Endothelial cell of umbilical vein (primary cell): ENCODE data around the gene LCN9. TPM values are rescaled to one million over a fixed set of nuclear protein-coding genes. Genes with fewer than 3 reads are reported as not detected.

Experiments used
- BruUV-seq: library from RNA; stranded (reverse); fragments of 400-500 nt; replicated peaks from 2 replicates; lab custom pipeline; 2021; lab: Mats Ljungman, UMichigan
- CTCF ChIA-PET: fragments of 300-600, 350-600 bp; sonication (Branson Sonifier 250); formaldehyde crosslinking; loops from one replicate; lab custom pipeline; 2021; ENCODE audit warnings: antibody characterized with exemption, inconsistent platforms; lab: Charles Lee
- POLR2A ChIA-PET: fragments of 300-600, 350-600 bp; sonication (Branson Sonifier 250); formaldehyde crosslinking; loops from one replicate; lab custom pipeline; 2021; ENCODE audit warnings: antibody characterized with exemption, inconsistent platforms; lab: Charles Lee
- DNase-seq: peaks from one replicate; pipeline ENCODE4 v3.0.0-alpha.2; 2011; ENCODE audit warnings: low read depth, low spot score
- FAIRE-seq: peaks from 2 replicates; lab custom pipeline; 2011; peaks lifted over from hg19 to GRCh38; lab: Jason Lieb, UNC
- H2AFZ ChIP-seq: 2 replicates; pipeline ENCODE4 v1.6.0; 2012; ENCODE audit warnings: low read depth, low read length, control low read depth, inconsistent platforms
- H3K27ac ChIP-seq: 2 replicates; pipeline ENCODE4 v1.5.1; 2011; ENCODE audit warnings: low read depth, mild to moderate bottlenecking, control low read depth, low read length, moderate library complexity; ENCODE audit not compliant: insufficient read depth
- H3K27me3 ChIP-seq, 2 experiments: 2 replicates each; pipeline versions ENCODE4 v1.6.0 to v1.6.1; 2011; ENCODE audit warnings: low read length in 2 of 2, mixed read lengths in 1 of 2; ENCODE audit not compliant: control insufficient read depth in 2 of 2, insufficient read depth in 2 of 2
- H3K36me3 ChIP-seq, 2 experiments: 2 replicates in 1 of 2; 3 replicates in 1 of 2; pipeline ENCODE4 v1.5.1; 2011; ENCODE audit warnings: low read length in 2 of 2, mild to moderate bottlenecking in 1 of 2, moderate library complexity in 1 of 2; ENCODE audit not compliant: control insufficient read depth in 2 of 2, insufficient read depth in 2 of 2; ENCODE audit errors: extremely low read depth in 1 of 2
- H3K4me1 ChIP-seq: 3 replicates; pipeline ENCODE4 v1.5.1; 2011; ENCODE audit warnings: mild to moderate bottlenecking, low read length; ENCODE audit not compliant: control insufficient read depth, insufficient read depth; ENCODE audit errors: extremely low read depth
- H3K4me2 ChIP-seq: 2 replicates; pipeline ENCODE4 v1.6.1; 2011; ENCODE audit warnings: low read length, control low read depth, mixed read lengths; ENCODE audit not compliant: insufficient read depth
- H3K4me3 ChIP-seq, 3 experiments: fragments of 200-600 bp in 1 of 3; sonication (generic), shearing (Covaris generic) in 1 of 3; replicated peaks in 1 of 3; 2 replicates each; pipeline ENCODE4 v1.5.1; 2011 to 2016; ENCODE audit warnings: control low read depth in 3 of 3, low read length in 3 of 3, mild to moderate bottlenecking in 2 of 3, inconsistent platforms in 1 of 3, low read depth in 1 of 3, moderate library complexity in 1 of 3; ENCODE audit not compliant: insufficient read depth in 1 of 3
- H3K79me2 ChIP-seq: 2 replicates; pipeline ENCODE4 v1.6.0; 2012; ENCODE audit warnings: low read length, inconsistent platforms; ENCODE audit not compliant: control insufficient read depth, insufficient read depth
- H3K9ac ChIP-seq: replicated peaks from 2 replicates; pipeline ENCODE3; 2011; ENCODE audit warnings: low read length, control low read depth; ENCODE audit not compliant: insufficient read depth; ENCODE audit errors: extremely low read depth
- H3K9me1 ChIP-seq: replicated peaks from 3 replicates; pipeline ENCODE4 v1.6.0; 2011; ENCODE audit warnings: mild to moderate bottlenecking, low read length; ENCODE audit not compliant: control insufficient read depth, insufficient read depth; ENCODE audit errors: extremely low read depth
- H3K9me3 ChIP-seq: replicated peaks from 2 replicates; pipeline ENCODE4 v1.5.1; 2012; ENCODE audit warnings: low read length, inconsistent platforms; ENCODE audit not compliant: control insufficient read depth, insufficient read depth
- H4K20me1 ChIP-seq: replicated peaks from 2 replicates; pipeline ENCODE3; 2011; ENCODE audit warnings: mild to moderate bottlenecking, low read length; ENCODE audit not compliant: control insufficient read depth, insufficient read depth; ENCODE audit errors: extremely low read depth
- CTCF ChIP-seq, 2 donors: IDR thresholded peaks; 1 replicate in 1 of 2; 2 replicates in 1 of 2; pipeline ENCODE4 v1.5.1; 2011; ENCODE audit warnings: low read length in 2 of 2, mild to moderate bottlenecking in 2 of 2, moderate library complexity in 2 of 2, control low read depth in 1 of 2, inconsistent platforms in 1 of 2, low read depth in 1 of 2; ENCODE audit not compliant: insufficient read depth in 1 of 2; ENCODE audit errors: extremely low read depth in 1 of 2
- EZH2 ChIP-seq: IDR thresholded peaks from 2 replicates; pipeline ENCODE4 v1.6.1; 2012; ENCODE audit warnings: borderline replicate concordance, low read depth, mild to moderate bottlenecking, moderate library complexity, low read length, inconsistent platforms; ENCODE audit not compliant: severe bottlenecking
- FOS ChIP-seq: IDR thresholded peaks from 2 replicates; pipeline ENCODE4 v1.6.1; 2011; ENCODE audit warnings: mild to moderate bottlenecking, low read length, moderate library complexity, borderline replicate concordance; ENCODE audit not compliant: insufficient read depth
- GATA2 ChIP-seq: IDR thresholded peaks from 2 replicates; pipeline ENCODE4 v1.7.0; 2011; ENCODE audit warnings: low read depth, mild to moderate bottlenecking, moderate library complexity, mixed read lengths, low read length; ENCODE audit not compliant: insufficient read length, insufficient read depth
- JUN ChIP-seq: IDR thresholded peaks from 2 replicates; pipeline ENCODE4 v1.6.1; 2011; ENCODE audit warnings: borderline replicate concordance, low read depth; ENCODE audit not compliant: insufficient read length, insufficient read depth
- MAX ChIP-seq: IDR thresholded peaks from 2 replicates; pipeline ENCODE4 v1.6.1; 2011; ENCODE audit not compliant: insufficient read depth, insufficient read length
- MYC ChIP-seq: IDR thresholded peaks from one replicate; pipeline ENCODE4 v1.6.1; 2011; ENCODE audit warnings: mild to moderate bottlenecking, low read depth, low read length
- POLR2A ChIP-seq: IDR thresholded peaks from 2 replicates; pipeline ENCODE4 v1.6.1; 2012; ENCODE audit warnings: low read depth, mild to moderate bottlenecking, control low read depth, low read length
- POLR2AphosphoS5 ChIP-seq: IDR thresholded peaks from 2 replicates; pipeline ENCODE4 v1.6.1; 2012; ENCODE audit warnings: low read depth, mild to moderate bottlenecking, control low read depth, low read length, moderate library complexity; ENCODE audit not compliant: insufficient read depth
- dilution Hi-C: fragments of 300-500 bp; cut with MboI; formaldehyde crosslinking; loops from one replicate; pipeline ENCODE4 v1.15.0; 2019; ENCODE audit warnings: low sequenced_read_pairs; ENCODE audit not compliant: extremely low pct_ligation_motif_present
- intact Hi-C: fragments of 100-400 bp; cut with micrococcal nuclease; formaldehyde crosslinking; loops from one replicate; pipeline ENCODE4 v1.10.0; 2022
- polyA plus RNA-seq, 4 experiments: library from polyadenylated mRNA; depleted of rRNA in 3 of 4; stranded (reverse) in 3 of 4; unstranded in 1 of 4; fragments of >200 nt; gene quantifications; 2 replicates each; pipeline versions ENCODE4 v1.2.1 to v1.2.3, GENCODE V29; 2011 to 2012; ENCODE audit warnings: missing spikeins in 1 of 4
- total RNA-seq: library from RNA; stranded (reverse); gene quantifications from 2 replicates; pipeline ENCODE4 v1.2.3, GENCODE V29; 2021

LCN9 gene
- total and polyA plus RNA-seq, 2 donors (not counting 3 experiments of a cell fraction or from before 2014, with no cell fraction given): not detected

GRCh38 chr9:135664266-135664665, 1.2 kb downstream of the LCN9 start:
- no peaks in the 10 kb centered on the region for H3K4me1 ChIP-seq
- no peak for FAIRE-seq
- DNase-seq: no peak
- ChIA-PET CTCF (no interaction called here), POLR2A (no interaction called here)
- H3K9me3 ChIP-seq: no peaks in the 10 kb centered on the region
- no TSS peak for BruUV-seq
- no peak overlapping the region for H3K4me3 ChIP-seq
- no peak overlapping the region for H3K9ac ChIP-seq
- intact Hi-C loops (no loop called here), dilution Hi-C loops (no loop called here)
- no peaks in the 10 kb centered on the region for H3K9me1 ChIP-seq
- H3K27me3 ChIP-seq: no peaks in the 10 kb centered on the region
- TF ChIP-seq MYC: no peak
- TF ChIP-seq FOS: no peak
- TF ChIP-seq EZH2: no peak
- H3K4me2 ChIP-seq: no peak overlapping the region
- no peaks in the 10 kb centered on the region for H4K20me1 ChIP-seq
- H3K79me2 ChIP-seq: no peaks in the 10 kb centered on the region
- no peak overlapping the region for H3K27ac ChIP-seq
- H3K36me3 ChIP-seq: no peaks in the 10 kb centered on the region
- H2AFZ ChIP-seq: no peak overlapping the region

- Histone ChIP-seq H3K36me3 (no peaks in the 10 kb centered on the region), H3K4me2 (no peak overlapping the region), H3K9me3 (no peaks in the 10 kb centered on the region), H3K79me2 (no peaks in the 10 kb centered on the region), H3K9me1 (no peaks in the 10 kb centered on the region), H3K9ac (no peak overlapping the region), H4K20me1 (no peaks in the 10 kb centered on the region), H3K27me3 (no peaks in the 10 kb centered on the region), H3K4me1 (no peaks in the 10 kb centered on the region), H3K4me3 (no peak overlapping the region), H3K27ac (no peak overlapping the region), H2AFZ (no peak overlapping the region)
- TF ChIP-seq GATA2 (no peak), JUN (no peak), POLR2A (no peak), MAX (no peak), POLR2AphosphoS5 (no peak), FOS (no peak), CTCF (IDR thresholded peaks at IDR 0.05; ENCODE audit: extremely low read depth in 1 of 2, insufficient read depth in 1 of 2, low read depth in 1 of 2, low read length in 2 of 2) (no peak), MYC (no peak), EZH2 (no peak)
- dilution Hi-C loops (no loop called here), intact Hi-C loops (no loop called here)
- ChIA-PET POLR2A (no interaction called here), CTCF (no interaction called here)
- DNase-seq: no peak
- no peak for FAIRE-seq
- no TSS peak for BruUV-seq
These were observed 2.0 kb downstream of the LCN9 start for GRCh38 chr9:135664801-135665794.
